Fibroblast of skin of right quadriceps (primary cell): ENCODE measurements around the gene TCERG1L.
"Not testable (repeated sequence)": the region's sequence is repeated elsewhere in the genome, so short reads cannot be mapped to it uniquely, and the experiment has no call there.

Source experiments
- DNase-seq: peaks from one replicate; pipeline ENCODE4 v3.0.0-alpha.2; 2013

Gene TCERG1L

GRCh38 chr10:131246775-131247174 lies 64.7 kb downstream of the TCERG1L start:
- no peak for DNase-seq

- DNase-seq: no peak
Observed at GRCh38 chr10:131246089-131246488, 65.4 kb downstream of the TCERG1L start.

GRCh38 chr10:131245475-131246059 lies 66.0 kb downstream of the TCERG1L start:
- DNase-seq: no peak

- no peak for DNase-seq
Observed at GRCh38 chr10:131244836-131245235, 66.7 kb downstream of the TCERG1L start.

GRCh38 chr10:131243076-131243475 lies 68.4 kb downstream of the TCERG1L start:
- no peak for DNase-seq

- no peak for DNase-seq
Observed at GRCh38 chr10:131242007-131242406, 69.5 kb downstream of the TCERG1L start.

GRCh38 chr10:131240691-131241090 lies 70.8 kb downstream of the TCERG1L start:
- no peak for DNase-seq

GRCh38 chr10:131239926-131240325 lies 71.6 kb downstream of the TCERG1L start:
- no peak for DNase-seq

- DNase-seq: no peak
Observed at GRCh38 chr10:131239450-131239849, 72.1 kb downstream of the TCERG1L start.

- no peak for DNase-seq
Observed at GRCh38 chr10:131238669-131239280, 72.7 kb downstream of the TCERG1L start.

- DNase-seq: no peak
Observed at GRCh38 chr10:131237991-131238651, 73.4 kb downstream of the TCERG1L start.

- not testable (repeated sequence) for DNase-seq
Observed at GRCh38 chr10:131234606-131235005, 76.9 kb downstream of the TCERG1L start.

GRCh38 chr10:131233611-131234258 lies 77.8 kb downstream of the TCERG1L start:
- DNase-seq: no peak

- DNase-seq: no peak
Observed at GRCh38 chr10:131231965-131232541, 79.5 kb downstream of the TCERG1L start.

GRCh38 chr10:131231323-131231964 lies 80.1 kb downstream of the TCERG1L start:
- DNase-seq: no peak

GRCh38 chr10:131230641-131231322 lies 80.7 kb downstream of the TCERG1L start:
- DNase-seq: no peak

GRCh38 chr10:131230166-131230565 lies 81.4 kb downstream of the TCERG1L start:
- DNase-seq: no peak

- no peak for DNase-seq
Observed at GRCh38 chr10:131227163-131227740, 84.3 kb downstream of the TCERG1L start.

- DNase-seq: no peak
Observed at GRCh38 chr10:131226446-131227162, 84.9 kb downstream of the TCERG1L start.

GRCh38 chr10:131224106-131224505 lies 87.4 kb downstream of the TCERG1L start:
- DNase-seq: no peak

- no peak for DNase-seq
Observed at GRCh38 chr10:131223422-131223821, 88.1 kb downstream of the TCERG1L start.
